KOPT-K1 (cell line): Measurements from ENCODE around the gene ABHD6.
A peak's percentile ranks its signal among the peaks of the same experiment; 100 is the strongest.
"Not testable (repeated sequence)": the region's sequence is repeated elsewhere in the genome, so short reads cannot be mapped to it uniquely, and the experiment has no call there.

Experiments used
- H3K27ac ChIP-seq: fragments of 200-600 bp; sonication (generic); 2 replicates; pipeline ENCODE4 v1.5.1; 2016; ENCODE audit warnings: antibody characterized with exemption, mild to moderate bottlenecking, low read depth, low read length; ENCODE audit not compliant: poor library complexity, severe bottlenecking
- H3K36me3 ChIP-seq: fragments of 200-600 bp; sonication (generic); 2 replicates; pipeline ENCODE4 v1.5.1; 2017; ENCODE audit warnings: antibody characterized with exemption, mild to moderate bottlenecking, low read length, moderate library complexity; ENCODE audit not compliant: insufficient read depth
- H3K9me3 ChIP-seq: fragments of 200-600 bp; sonication (generic); 2 replicates; pipeline ENCODE4 v1.5.1; 2017; ENCODE audit warnings: antibody characterized with exemption, low read length, mild to moderate bottlenecking; ENCODE audit not compliant: insufficient read depth, poor library complexity, severe bottlenecking

The ABHD6 gene

GRCh38 chr3:58222161-58222724 is 15.3 kb upstream of the ABHD6 start:
- Histone ChIP-seq H3K9me3 (no peaks in the 10 kb centered on the region), H3K36me3 (no peaks in the 10 kb centered on the region), H3K27ac (no peak overlapping the region)

- no peaks in the 10 kb centered on the region for H3K9me3 ChIP-seq
- H3K27ac ChIP-seq = no peak overlapping the region
- H3K36me3 ChIP-seq = no peaks in the 10 kb centered on the region
Observed at GRCh38 chr3:58223855-58224254, 13.7 kb upstream of the ABHD6 start.

GRCh38 chr3:58227933-58228332 is 9.7 kb upstream of the ABHD6 start:
- H3K36me3 ChIP-seq, H3K27ac ChIP-seq, H3K9me3 ChIP-seq: not testable (repeated sequence)

GRCh38 chr3:58230876-58231552 is 6.6 kb upstream of the ABHD6 start:
- Histone ChIP-seq H3K9me3 (no peaks in the 10 kb centered on the region), H3K27ac (no peak overlapping the region), H3K36me3 (no peaks in the 10 kb centered on the region)

- H3K9me3 ChIP-seq = no peaks in the 10 kb centered on the region
- H3K27ac ChIP-seq = no peak overlapping the region
- H3K36me3 ChIP-seq = no peaks in the 10 kb centered on the region
Observed at GRCh38 chr3:58231666-58232065, 5.9 kb upstream of the ABHD6 start.

GRCh38 chr3:58234516-58234931 is 3.1 kb upstream of the ABHD6 start:
- no peak overlapping the region for H3K27ac ChIP-seq
- H3K36me3 ChIP-seq = no peaks in the 10 kb centered on the region
- H3K9me3 ChIP-seq = no peaks in the 10 kb centered on the region

GRCh38 chr3:58235970-58236369 is 1.6 kb upstream of the ABHD6 start:
- Histone ChIP-seq H3K9me3 (no peaks in the 10 kb centered on the region), H3K27ac (no peak overlapping the region), H3K36me3 (no peaks in the 10 kb centered on the region)

GRCh38 chr3:58236527-58237237 is 910 bp upstream of the ABHD6 start:
- Histone ChIP-seq H3K9me3 (no peaks in the 10 kb centered on the region), H3K36me3 (no peaks in the 10 kb centered on the region), H3K27ac (peak overlapping the region; percentile 45)

- H3K9me3 ChIP-seq = no peaks in the 10 kb centered on the region
- H3K27ac ChIP-seq = peak overlapping the region; percentile 45
- no peaks in the 10 kb centered on the region for H3K36me3 ChIP-seq
Observed at GRCh38 chr3:58237941-58238681, 519 bp downstream of the ABHD6 start.

GRCh38 chr3:58238830-58239229 is 1.2 kb downstream of the ABHD6 start:
- Histone ChIP-seq H3K27ac (no peak overlapping the region), H3K9me3 (no peaks in the 10 kb centered on the region)

GRCh38 chr3:58241306-58242044 is 3.9 kb downstream of the ABHD6 start:
- Histone ChIP-seq H3K9me3 (no peaks in the 10 kb centered on the region), H3K36me3 (no peaks in the 10 kb centered on the region), H3K27ac (no peak overlapping the region)

More at GRCh38 chr3:58238830-58239229, 1.2 kb downstream of the ABHD6 start:
- H3K36me3 ChIP-seq = no peaks in the 10 kb centered on the region

GRCh38 chr3:58242340-58242739 is 4.7 kb downstream of the ABHD6 start:
- Histone ChIP-seq H3K27ac (no peak overlapping the region), H3K9me3 (no peaks in the 10 kb centered on the region), H3K36me3 (no peaks in the 10 kb centered on the region)

- not testable (repeated sequence) for H3K27ac ChIP-seq, H3K9me3 ChIP-seq, H3K36me3 ChIP-seq
Observed at GRCh38 chr3:58242860-58243259, 5.3 kb downstream of the ABHD6 start.

- H3K27ac ChIP-seq = no peak overlapping the region
- H3K9me3 ChIP-seq = no peaks in the 10 kb centered on the region
- H3K36me3 ChIP-seq = no peaks in the 10 kb centered on the region
Observed at GRCh38 chr3:58243976-58244585, 6.5 kb downstream of the ABHD6 start.
